GM20431 (cell line): ENCODE data around the gene JAK1.

Source experiments
- in situ Hi-C: fragments of 300-500 bp; cut with MseI, MboI; formaldehyde crosslinking; loops from one replicate; pipeline ENCODE4 v1.15.0; 2020; ENCODE audit warnings: low sequenced_read_pairs; ENCODE audit not compliant: unreplicated experiment

JAK1 gene

GRCh38 chr1:64846573-64847430 lies 119.5 kb downstream of the JAK1 start:
- in situ Hi-C loops: no loop called here

GRCh38 chr1:64845831-64846425 lies 120.4 kb downstream of the JAK1 start:
- in situ Hi-C loops: no loop called here

- in situ Hi-C loops: no loop called here
Measured at GRCh38 chr1:64844609-64845008, 121.7 kb downstream of the JAK1 start.

GRCh38 chr1:64844175-64844574 lies 122.2 kb downstream of the JAK1 start:
- in situ Hi-C loops: no loop called here

DNA sequence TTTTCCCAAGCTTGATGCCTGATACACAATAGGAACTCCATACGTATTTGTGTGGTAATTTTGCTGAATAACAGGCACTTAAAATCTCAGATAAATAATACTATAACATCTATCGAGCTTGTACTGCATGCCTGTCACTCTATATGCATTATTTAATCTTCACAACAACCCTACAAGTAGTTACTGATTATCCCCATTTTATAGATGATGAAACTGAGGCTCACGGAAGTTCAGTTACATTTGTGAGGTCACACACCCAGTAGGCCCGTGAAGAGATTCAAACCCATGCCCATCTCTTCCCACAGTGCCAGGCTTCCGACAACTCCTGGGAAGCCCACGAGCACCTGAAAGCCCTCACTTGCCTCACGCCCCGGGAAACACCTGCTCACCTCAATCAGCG lies 122.7 kb downstream of the JAK1 start:
- in situ Hi-C loops: no loop called here

GRCh38 chr1:64842224-64842623 lies 124.1 kb downstream of the JAK1 start:
- in situ Hi-C loops: no loop called here

DNA sequence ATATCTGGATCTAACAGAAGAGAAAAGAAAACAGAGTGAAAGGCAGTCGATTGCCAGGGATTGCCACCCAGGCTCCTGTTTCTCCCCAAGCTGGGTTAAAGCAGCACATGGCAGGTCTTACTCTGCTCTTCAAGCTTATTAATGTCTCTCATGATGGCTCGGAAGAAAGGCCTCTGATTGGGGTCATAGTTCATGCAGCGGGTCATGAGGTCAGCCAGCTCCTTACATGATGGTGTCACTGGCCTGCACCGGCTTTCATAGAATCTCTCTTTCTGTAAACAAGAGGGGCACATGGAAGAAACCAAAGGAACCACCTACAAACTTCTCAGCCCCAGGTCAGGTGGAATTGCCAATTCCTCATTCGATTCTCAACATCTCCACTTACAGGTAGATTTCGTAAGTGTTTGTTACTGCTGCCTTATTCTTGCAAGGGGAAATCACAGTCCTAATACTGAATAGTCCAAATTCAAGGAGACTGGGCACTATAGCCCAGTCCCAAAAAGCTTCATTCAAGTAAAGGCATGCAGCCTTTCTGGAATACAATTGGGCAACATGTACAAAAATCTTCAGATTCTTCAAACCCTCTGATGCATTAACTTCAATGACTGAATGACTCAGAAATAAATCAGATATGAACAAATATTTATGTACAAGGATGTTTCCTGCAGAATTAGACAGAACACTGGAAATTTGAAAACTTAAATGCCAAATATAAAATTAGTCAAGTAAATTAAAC lies 124.9 kb downstream of the JAK1 start:
- in situ Hi-C loops: no loop called here

GRCh38 chr1:64839732-64840405 lies 126.5 kb downstream of the JAK1 start:
- in situ Hi-C loops: no loop called here

- in situ Hi-C loops: no loop called here
Measured at GRCh38 chr1:64839261-64839660, 127.1 kb downstream of the JAK1 start.

- in situ Hi-C loops: no loop called here
Measured at GRCh38 chr1:64838486-64838885, 127.9 kb downstream of the JAK1 start.

GRCh38 chr1:64836802-64837201 lies 129.5 kb downstream of the JAK1 start:
- in situ Hi-C loops: no loop called here

- in situ Hi-C loops: no loop called here
Measured at GRCh38 chr1:64834734-64835133, 131.6 kb downstream of the JAK1 start.

DNA sequence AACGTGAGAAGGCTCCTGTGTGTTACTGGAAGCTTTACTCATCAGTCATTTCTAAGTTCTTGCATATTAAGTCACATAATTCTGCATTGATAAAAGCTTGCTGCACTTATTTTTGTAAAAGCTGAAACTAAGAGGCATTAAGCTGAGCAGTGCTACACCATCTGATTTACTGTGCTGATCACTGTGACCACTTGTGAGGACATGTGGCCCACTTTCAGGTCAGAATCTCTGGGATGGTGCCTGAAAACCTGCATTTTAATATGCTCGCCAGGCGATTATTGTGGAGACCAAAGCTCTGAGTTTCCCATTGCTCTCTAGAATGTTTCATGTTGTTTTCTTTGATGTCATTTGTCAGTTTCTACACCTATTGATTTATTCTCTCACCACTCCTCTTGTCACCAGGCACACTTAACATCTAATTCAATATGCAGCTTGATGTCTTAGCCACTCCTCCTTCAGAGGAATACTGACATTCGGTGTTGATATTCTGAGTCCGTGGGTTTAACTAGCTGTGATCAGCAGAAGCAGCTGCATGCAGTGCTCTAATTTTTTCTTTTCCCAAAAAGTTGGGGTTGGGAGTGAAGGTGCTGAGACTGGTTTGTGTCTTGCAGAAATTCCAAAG lies 136.2 kb downstream of the JAK1 start:
- in situ Hi-C loops: no loop called here

DNA sequence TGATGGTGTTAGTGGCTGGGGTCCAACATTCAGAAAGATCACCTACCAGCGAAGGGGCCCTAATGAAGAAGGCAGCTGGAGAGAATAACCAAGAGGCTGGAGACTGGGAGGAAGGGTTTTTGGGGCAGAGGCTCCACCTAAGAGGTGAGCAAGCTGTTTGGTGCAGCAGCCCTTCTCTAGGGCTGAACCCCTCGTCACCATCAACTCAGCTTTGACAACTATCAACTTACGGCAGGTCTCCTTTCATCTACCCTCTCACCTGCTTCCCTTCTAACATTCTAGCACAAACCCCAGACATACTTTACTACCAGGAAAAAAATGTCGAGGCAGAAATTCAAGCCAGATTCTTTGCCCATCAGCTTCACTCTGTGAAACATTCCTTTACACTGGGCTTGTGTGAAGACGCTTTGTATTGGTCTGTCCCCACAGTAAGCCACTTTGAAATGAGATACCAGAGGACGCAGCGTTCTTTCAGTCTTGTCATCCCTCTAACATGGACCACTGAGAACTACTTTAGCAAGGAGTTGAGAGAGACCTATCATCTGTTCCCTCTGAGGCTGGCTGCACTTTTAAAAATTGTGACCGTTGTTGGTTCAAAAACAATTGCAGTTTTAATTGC lies 136.8 kb downstream of the JAK1 start:
- in situ Hi-C loops: loop anchor here (10.0 kb wide), 1 partner anchor 565 kb away; no protein-coding TSS in a partner anchor

- in situ Hi-C loops: loop anchor here (10.0 kb wide), 1 partner anchor 564 kb away; no protein-coding TSS in a partner anchor
Measured at GRCh38 chr1:64828829-64829228, 137.5 kb downstream of the JAK1 start.

DNA sequence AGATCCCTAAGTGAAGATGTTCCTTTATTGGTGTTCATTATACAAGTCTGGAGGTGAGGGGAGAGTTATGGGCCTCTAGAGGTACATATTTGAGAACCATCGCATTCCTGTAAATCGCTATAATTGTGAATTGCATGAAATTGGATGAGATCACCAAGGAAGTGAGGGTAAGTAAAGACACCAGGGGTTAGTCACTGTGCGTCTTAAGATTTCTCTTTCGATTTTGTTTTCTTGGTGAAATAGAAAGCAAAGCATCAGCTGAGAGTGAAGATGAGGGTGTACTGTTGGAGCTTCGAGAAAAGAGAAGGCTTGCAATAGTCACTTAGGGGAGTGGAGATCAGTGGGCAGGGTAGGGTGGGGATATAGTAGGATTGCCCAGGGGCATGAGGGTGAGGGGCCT lies 139.4 kb downstream of the JAK1 start:
- in situ Hi-C loops: loop anchor here (10.0 kb wide), 1 partner anchor 562 kb away; no protein-coding TSS in a partner anchor

DNA sequence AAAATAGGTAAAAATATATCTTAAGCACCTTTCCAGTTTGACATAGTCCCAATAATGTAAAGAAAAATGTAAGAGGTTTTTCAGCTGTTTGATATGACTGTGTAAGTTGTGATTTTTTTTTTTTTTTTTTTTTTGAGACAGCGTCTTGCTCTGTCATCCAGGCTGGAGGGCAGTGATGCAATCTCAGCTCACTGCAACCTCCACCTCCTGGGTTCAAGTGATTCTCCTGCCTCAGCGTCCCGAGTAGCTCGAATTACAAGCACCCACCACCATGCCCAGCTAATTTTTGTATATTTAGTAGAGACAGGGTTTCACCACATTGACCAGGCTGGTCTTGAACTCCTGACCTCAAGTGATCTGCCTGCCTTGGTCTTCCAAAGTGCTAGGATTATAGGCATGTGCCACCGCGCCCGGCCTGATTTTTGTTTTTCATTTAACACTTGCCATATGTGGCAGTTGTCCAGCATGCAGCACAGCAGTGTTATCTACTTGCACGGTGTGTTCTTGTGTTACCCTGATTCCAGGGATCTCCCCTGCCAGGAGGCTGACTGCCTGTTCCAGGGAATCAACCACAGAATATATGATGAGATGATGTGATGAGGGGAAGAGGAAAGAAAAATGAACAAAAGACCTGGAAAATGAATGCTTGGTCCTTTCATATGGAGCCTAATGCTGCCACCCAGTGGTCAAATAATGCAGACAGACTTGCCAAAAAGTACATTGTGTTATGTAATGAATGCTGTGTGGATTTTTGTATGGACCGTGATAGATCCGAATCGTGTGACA lies 142.5 kb downstream of the JAK1 start:
- in situ Hi-C loops: loop anchor here (10.0 kb wide), 1 partner anchor 559 kb away; no protein-coding TSS in a partner anchor

GRCh38 chr1:64822621-64823020 lies 143.7 kb downstream of the JAK1 start:
- in situ Hi-C loops: loop anchor here (10.0 kb wide), 1 partner anchor 558 kb away; no protein-coding TSS in a partner anchor
